ENCODE data around the gene MAP1S.

GRCh38 chr19:17719730-17720400, 585 bp downstream of the MAP1S start:
- TF ChIP-seq CTCF (IDR thresholded peaks at IDR 0.05 in 8 of 11, conservative IDR thresholded peaks at IDR 0.05 in 3 of 11) (no peak), POLR2A (IDR thresholded peaks at IDR 0.05) (no peak), POLR2AphosphoS5 (IDR thresholded peaks at IDR 0.05) (no peak)

All from spleen (tissue), 7 donors.